OCI-M2 (cell line): Measurements from ENCODE around the gene CAMK2D.

Experiments used
- DNase-seq: peaks from one replicate; lab custom pipeline; 2025; ENCODE audit not compliant: unreplicated experiment; lab: John Stamatoyannopoulos, UW

Gene CAMK2D

DNA sequence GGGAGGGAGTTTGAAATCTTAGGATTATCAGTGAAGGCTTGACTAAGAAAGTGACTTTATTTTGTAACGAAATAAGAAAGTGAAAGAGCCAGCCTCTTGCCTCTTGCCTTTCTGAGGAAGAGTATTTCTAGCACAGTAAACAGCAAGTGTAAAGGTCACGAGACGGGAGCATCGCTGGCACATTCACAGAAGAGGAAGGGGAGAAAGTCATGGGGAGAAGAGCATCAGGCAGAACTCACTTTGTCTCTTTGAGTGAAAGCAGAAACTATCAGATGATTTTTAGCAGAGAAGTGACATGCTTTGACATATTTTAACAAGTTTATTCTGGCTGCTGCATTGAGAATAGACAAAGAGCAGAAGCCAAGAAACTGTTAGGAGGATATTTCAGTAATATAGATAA is 313.8 kb downstream of the CAMK2D start:
- no peak for DNase-seq

DNA sequence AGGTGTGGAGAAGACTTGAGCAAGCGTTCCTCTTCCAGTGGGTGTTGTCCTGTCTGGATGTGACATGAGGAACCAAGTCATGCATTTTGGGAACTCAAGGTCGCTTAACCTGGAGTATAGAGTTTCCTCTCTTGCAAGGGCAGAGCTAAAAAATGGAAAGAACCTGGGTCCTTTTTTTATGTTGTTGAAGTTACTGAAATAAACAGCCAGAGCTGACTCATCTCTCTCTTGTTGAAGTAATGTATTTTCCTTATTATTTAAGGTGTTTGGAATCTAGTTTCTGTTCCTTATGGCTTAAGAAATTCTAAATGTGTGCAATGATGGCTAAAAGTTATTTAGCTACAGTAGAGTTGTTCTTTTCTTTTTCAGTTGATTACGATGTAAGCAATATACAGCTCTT is 314.5 kb downstream of the CAMK2D start:
- no peak for DNase-seq

DNA sequence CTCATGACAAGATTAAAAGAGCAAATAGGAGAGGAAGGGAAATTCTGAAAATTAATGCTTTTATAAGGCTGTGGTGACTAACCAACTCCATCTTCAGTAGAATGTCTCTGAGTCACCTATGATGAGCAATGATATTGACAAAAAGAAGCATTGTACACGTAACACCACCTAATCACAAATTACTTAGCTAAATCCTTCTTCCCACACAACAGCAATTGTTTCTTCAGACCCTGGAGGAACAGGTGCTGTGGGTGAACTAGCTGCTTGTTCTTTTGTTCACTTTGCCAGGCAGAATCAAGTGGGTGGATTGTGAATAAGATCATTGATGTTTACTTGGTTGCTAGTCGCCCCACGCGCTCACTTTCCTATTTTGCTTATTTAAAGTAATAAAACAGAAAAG is 315.5 kb downstream of the CAMK2D start:
- no peak for DNase-seq

DNA sequence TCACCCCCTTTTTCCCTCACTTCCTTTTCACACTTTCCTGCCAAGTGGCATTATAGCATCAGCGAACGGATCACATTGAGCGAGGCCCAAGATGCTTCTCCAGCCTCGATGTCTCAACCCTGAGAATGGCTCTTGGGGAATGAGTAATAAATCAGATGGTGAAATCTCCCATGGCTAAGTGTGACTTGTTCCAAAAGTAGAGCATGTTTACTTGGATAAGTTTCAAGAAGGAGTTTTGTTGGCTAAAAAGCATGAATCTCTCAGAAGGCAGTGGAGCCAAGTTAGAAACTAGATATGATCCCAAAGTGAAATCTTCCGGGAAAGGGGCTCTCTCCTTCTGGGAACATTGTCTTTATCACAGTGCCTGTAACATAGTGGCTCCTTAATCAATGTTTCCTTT is 316.3 kb downstream of the CAMK2D start:
- no peak for DNase-seq

DNA sequence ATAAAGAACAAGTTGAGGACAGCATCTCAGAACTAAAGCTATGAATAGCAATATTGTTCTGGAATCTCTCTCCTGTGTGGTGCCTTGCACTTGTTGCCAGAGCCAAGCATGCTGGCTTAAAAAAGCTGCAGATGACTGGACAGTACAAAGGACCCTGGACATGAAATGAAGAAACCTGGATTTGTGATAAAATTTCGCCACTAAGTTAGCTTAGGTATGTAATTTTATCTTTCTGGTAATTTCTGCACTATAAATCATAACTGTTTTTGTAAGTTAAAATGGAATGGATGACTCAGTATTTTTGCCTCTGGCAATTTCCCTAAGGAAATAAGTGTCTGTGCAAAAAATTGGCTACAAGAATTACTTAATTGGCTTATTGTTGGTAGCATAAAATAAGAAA is 317.2 kb downstream of the CAMK2D start:
- no peak for DNase-seq

DNA sequence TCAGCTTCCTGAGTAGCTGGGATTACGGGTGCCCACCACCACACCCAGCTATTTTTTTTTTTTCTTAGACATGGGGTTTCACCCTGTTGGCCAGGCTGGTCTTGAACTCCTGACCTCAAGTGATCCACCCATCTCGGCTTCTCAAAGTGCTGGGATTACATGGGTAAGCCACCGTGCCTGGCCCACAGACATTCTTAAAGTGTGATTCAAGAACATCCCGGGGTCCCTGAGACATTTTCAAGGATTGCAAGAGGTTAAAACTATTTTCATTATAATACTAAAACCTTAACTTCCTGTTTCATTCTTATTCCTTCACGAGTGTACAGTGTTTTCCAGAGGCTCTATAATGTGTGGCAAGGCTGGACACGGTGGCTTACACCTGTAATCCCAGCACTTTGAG is 318.7 kb downstream of the CAMK2D start:
- no peak for DNase-seq

DNA sequence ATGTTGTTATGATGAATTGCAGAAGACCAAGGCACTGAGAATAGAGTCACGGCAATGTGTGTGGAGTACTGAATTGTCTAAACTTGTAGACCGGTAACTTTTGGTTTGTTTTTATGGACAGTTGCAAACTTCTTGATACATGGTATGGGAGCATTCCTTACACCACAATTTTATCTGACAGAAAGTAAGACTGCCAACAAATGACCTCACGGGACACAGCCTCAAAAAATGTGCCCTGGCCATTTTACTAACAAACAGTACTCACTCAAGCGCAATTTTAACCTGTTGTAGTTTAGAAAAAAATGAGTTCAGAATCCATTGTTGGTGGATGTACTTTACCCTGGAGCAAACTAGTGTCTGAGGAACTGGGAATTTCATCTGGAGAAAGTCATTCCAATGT is 321.2 kb downstream of the CAMK2D start:
- DNase-seq, result no peak

DNA sequence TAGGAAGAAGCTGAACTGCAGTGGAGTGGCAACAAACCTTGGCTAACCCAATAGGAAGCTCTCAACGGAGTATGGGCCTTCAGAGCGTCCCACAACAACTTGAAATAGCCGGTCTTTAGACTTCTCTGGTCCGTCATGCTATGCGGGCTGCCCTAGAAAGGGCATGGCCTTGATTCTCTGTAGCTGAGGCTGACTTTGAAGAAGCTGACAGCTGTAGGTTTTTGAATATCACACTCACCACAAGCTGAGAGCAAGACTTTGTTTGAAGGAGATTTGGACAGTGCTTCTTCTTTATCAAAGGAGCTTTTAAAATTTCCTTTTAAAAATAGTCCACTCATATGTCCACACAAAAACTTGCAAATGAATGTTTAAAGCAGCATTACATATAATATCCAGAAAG is 322.9 kb downstream of the CAMK2D start:
- no peak for DNase-seq

DNA sequence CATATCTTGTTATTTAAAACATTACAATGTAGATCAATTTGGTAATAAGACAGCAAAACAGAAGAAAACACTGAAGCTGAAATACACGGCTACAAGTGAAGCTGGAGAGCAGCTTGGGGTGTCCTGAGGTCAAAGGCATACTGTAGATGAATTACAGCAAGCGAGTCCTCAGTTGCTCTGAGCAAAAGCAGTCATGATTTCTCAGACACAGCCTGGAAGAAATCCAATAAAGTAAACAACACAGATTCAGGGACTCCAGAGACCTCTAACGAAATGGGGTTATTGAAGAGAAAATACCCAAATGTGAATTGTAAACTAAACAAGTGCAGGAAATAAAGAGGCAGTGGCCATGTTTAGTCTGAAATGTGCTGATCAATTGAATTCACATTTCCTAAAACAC is 324.4 kb downstream of the CAMK2D start:
- no peak for DNase-seq

DNA sequence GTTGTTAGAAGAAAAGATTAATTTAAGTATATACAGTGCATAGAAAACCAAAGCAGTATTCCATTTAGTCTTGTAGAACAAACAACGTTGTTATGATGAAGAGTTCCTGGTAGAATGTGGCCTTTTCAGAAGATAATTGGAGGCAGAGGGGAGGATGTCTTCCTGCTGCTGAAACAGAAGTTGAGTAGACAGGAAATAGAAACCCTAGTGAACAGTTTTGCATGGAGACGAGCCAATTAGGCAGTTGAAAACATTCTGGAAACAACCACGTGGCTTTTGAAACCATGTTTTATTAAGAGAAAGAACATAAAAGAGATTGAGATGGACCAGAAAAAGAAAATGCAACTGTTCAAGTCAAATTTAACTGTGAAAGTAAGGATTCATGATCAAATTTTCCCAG is 325.2 kb downstream of the CAMK2D start:
- no peak for DNase-seq

DNA sequence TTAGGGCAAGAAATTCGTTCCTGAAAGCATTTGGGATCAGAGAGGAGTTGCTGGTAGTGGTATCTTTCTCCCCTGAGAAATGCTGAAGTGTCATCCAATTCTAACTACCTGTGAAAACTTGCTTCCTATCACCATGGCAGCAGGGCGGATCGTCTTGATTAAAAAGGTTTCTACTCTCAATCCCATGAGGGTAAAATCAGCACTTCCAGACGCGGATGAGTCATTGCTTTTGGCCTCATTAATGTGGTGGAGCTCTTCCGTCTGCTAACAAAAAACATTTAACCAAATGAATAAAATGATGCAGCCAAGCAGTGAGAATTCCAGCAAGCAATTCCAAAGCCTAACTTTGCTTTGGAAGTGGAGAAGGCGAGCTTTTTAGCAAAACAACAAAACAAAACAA is 325.6 kb downstream of the CAMK2D start:
- no peak for DNase-seq

DNA sequence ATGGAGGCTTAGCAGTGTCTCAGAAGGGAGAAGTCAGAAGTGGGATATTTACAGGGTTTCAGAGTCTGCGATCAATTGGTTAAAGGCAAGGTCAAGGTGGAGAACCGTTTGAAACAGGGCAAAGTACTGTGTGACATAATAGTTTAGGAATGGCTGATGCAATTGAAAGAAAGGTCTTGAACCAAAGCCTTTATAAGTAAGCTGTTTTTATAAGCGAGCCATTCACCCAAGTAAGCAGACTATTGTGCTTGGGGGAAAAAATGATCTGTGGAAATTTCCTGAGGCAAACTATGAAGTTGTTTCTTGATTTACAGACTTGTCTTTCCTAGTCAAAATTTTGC is 327.3 kb downstream of the CAMK2D start:
- DNase-seq, result no peak

DNA sequence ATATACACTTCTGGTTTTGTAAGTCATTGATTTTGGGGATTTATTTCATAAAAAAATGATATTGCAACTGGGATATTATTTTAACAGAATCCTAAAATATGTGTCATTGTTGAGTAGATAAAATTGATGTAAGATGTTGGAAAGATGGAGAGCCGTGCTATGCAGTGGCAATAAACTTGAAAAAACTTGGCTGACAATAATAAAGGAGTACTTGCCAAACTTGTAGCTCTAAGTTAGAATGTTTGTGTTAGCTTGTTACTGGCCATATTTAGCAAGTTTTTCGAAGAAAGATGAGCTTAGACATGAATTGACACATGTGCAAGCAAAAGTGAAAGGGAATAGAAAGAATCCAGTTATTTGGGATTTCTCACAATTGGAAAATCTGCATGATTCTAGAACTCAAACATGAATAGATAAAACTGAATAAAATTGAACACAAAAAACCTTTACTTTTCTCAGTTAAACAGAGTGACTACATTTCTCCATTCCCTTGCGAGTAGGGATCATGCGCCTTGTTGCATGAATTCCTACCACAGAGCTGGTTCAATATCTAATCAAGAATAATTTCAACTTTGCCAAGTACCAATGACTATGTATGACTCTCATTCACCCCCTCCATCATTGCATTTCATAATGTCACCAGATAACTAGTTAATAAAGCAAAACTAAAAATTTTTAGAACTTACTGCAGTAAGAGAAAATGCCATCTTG is 327.8 kb downstream of the CAMK2D start:
- no peak for DNase-seq

DNA sequence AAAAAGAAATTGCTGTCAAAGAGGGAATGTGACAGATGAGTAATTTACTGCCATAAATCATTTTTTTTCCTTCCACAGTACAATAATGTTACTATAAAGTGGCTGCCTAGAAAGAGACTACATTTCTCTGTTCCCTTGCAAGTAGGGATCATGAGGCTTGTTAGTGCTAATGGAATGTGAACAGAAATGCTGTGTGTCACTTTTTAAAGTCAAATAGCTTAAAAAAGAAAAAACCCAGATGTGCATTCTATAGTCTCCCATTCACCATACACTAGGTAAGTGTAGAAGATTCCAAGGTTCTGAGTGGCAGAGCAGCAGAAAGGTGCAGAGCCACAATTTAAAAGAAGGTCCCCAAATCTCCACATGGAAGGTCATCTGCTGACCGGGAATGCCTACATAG is 328.4 kb downstream of the CAMK2D start:
- DNase-seq, result no peak

DNA sequence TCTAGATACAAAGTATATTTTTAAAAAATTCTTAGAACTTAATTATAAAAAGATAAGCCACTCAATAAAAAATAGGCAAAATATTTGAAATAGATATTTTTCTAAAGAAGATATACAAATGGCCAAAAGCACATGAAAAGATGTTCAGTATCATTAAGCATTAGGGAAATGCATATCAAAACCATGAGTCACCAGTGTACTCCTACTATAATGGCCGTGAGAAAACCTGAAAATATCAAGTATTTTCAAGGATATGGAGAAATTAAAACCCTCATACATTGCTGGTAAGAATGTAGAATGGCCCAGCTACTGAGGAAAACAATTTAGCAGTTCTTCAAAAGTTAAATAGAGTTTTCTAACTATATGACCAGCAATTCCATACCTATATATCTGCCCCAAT is 337.9 kb downstream of the CAMK2D start:
- DNase-seq, result no peak

DNA sequence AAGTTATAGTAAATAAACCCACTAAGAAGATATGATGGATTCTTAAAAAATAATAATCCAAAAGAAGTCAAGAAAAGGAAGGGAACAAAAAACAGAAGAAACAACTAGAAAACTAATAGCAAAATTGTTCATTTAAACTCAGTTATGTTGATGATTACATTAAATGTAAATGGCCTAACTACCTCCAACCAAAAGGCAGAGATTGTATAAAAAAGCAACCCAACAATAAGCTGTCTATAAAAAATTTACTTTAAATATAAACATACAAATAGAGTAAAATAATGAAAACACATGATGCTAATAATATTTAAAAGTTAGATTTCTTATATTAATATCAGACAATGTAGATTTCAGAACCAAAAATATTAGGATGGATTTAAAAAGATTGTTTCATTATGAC is 340.6 kb downstream of the CAMK2D start:
- DNase-seq, result no peak

DNA sequence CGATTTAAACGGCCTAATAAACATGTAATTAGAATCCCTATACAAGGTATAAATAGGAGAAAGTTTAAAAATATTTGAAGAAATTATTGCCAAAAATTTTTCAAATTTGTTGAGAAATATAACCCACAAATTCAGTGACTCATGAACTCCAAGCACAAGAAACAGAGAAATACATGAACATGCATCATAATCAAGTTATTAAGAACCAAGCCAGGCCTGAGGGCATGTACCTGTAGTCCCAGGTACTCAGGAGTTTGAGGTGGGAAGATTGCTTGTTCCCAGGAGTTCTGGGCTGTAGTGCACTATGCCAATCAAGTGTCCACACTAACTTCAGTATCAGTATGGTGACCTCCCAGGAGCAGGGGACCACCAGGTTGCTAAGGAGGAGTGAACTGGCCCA is 341.9 kb downstream of the CAMK2D start:
- no peak for DNase-seq

DNA sequence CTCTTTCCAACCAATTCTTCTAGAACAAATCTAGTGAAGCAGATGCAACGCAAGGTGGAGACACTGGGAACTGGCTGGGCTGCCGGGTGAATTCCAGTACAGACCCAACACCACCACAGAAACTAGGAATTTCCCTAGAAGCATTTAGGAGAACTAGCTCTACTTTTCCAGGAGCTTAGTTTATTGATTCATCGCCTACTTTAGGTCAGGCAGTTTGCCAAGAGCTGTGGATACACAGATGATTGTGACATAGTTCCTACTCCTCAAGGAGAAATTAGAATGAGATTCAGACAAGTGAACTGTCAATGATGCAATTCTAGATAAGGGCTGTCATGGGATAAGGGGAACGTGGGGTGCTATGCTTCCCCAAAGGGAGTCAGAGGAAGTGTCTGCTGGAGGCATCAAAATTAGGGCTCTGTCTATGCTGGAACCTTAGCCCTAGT is 350.0 kb downstream of the CAMK2D start:
- DNase-seq, result no peak

DNA sequence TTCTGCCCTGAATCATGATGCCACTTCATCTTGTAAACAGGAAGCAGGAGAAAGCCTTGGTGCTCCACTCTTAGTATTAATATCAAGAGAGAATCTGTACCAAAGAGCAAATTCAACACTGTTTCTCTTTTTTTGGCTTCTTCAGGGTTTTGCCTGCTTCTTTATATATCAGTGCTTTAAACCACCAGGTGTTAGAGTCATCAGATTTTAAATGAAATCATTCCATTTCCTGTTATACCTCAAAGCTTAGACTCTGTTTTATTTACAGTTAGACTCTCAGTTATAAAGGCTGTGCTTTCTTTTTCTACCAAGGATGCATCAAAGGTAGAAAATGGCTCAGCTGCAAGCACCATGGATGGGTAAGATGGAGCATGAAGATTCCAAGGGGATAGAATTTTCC is 350.9 kb downstream of the CAMK2D start:
- DNase-seq, result no peak

DNA sequence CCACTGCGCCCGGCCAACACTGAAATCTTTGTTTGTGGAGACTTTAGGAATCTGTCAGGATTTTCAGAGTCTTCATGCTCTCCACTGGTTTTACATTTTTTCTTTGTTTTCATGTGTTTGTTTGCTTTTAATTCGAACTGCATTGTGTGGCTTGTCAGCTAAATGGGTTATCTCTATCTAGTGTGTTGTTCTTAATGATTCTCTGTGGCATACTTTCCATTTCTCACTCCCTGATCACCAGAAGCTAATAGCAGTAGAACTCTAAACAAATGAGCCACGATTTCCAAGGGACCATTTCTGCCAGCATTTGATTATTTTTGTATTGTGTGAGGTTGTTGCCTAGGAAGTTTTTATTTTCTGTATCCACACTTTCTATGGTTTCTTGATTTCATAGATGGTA is 352.4 kb downstream of the CAMK2D start:
- DNase-seq, result no peak

DNA sequence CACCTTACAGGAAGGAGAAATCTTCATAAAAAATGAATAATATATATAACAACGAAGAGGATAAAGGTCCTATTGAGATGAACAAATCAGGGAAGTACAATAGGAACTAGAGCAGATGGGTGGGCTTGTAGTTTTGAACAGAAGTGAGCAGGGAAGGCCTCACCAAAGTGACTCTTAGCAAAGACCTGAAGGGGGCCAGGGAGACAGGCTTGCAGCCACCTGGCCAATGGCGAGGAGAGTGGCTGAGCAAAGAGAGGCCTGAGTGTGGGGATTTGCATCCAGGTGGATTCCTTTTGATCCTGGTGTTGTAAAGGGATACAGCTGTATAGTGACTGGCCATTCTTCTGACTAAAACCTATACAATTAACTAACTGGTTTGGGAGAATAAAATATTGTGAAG is 354.1 kb downstream of the CAMK2D start:
- DNase-seq, result no peak

DNA sequence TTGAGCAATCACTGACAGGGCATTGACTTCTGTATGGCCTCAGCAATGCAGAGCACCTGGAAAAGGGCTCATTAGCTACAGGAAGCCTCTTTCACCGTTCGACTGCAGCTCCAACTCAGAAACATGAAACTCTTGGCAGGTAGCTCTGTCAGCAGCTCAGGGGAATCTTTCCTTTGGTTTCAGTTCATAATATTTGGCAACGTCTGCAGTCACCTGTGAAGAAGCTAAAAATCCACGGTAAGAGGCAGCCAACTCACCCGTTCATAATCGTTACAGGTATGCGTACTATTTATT is 354.9 kb downstream of the CAMK2D start:
- DNase-seq, result no peak

DNA sequence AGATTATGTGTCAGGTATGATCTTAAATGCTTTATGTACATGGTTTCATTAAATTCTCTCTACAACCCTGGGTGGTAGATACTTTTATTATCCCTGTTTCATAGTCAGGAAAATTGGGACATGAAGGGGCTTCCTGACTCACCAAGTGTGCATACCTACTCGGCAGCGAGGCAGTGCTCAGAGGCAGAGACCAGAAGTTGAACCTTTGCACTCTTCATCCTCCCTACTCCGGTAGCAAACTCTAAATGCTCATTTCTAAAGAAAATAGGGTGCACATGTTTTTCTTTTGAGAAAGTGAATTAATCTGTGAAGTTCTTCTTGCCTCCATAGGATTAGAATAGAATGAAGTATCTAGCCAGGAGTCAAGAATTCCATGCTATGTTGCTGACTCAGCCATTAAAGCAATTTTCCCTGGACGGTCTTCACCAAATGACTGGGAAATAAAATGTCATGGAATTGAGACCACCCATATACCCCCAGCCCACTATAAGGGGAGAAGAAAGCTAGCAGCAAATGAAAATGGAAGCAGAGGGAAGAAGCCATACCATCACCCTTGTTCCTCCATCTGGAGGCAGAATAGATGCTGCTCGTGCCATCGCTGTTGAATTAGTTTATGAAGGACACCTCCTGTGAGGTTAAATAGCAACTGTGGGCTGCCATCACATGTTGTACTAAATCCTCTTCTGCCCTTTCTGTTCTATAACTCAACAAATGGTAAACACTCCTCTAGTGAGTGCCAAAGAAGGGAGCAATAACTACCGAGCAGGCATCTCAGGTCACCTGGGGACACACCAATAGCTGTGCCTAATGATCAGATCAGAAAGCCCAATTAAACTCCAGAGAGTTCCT is 355.4 kb downstream of the CAMK2D start:
- DNase-seq, result no peak
